ENCODE data around the gene TBC1D24. TPM values are rescaled to one million over a fixed set of nuclear protein-coding genes. Genes with fewer than 3 reads are reported as not detected.

The TBC1D24 gene
- polyA plus RNA-seq, 1 donor (not counting 4 experiments of a cell fraction or from before 2014, with no cell fraction given), result 3.0 TPM

- Histone ChIP-seq H3K9me3 (ENCODE audit: control insufficient read depth, low read depth, low read length) (no peaks in the 10 kb centered on the region), H3K36me3 (ENCODE audit: control insufficient read depth in 2 of 2, extremely low read depth in 1 of 2, insufficient read depth in 2 of 2, low read length in 2 of 2) (peaks cover 16 to 30% of the 10 kb centered on the region in 2 experiments), H3K4me3 (ENCODE audit: control insufficient read depth in 2 of 3, extremely low read depth in 1 of 3, insufficient read depth in 2 of 3, low read depth in 1 of 3, low read length in 3 of 3) (peak within 1 kb of the TSS; percentile 52 to 77 (median 74)), H3K27ac (ENCODE audit: control insufficient read depth, insufficient read depth, low read length) (peak within 1 kb of the TSS; percentile 66), H3K9me1 (ENCODE audit: control insufficient read depth, extremely low read depth, insufficient read depth, low read length) (peaks cover 14% of the 10 kb centered on the region), H3K4me1 (ENCODE audit: control insufficient read depth, extremely low read depth, insufficient read depth, low read length) (peaks cover 35% of the 10 kb centered on the region), H3K9ac (ENCODE audit: control insufficient read depth, extremely low read depth, insufficient read depth, low read length) (peak within 1 kb of the TSS; percentile 83), H2AFZ (ENCODE audit: control insufficient read depth, low read length) (no peak within 1 kb of the TSS), H4K20me1 (ENCODE audit: control insufficient read depth, extremely low read depth, insufficient read depth, low read length) (peaks cover 36% of the 10 kb centered on the region), H3K79me2 (ENCODE audit: control insufficient read depth, insufficient read depth, low read length) (peaks cover 56% of the 10 kb centered on the region), H3K27me3 (ENCODE audit: control insufficient read depth, extremely low read depth, insufficient read depth, low read length) (no peaks in the 10 kb centered on the region), H3K4me2 (ENCODE audit: control insufficient read depth, extremely low read depth, insufficient read depth, low read depth, low read length) (peak within 1 kb of the TSS; percentile 94)
- no peak for DNase-seq (ENCODE audit: low read depth, low spot score)
- dilution Hi-C loops (cut with MboI; ENCODE audit: extremely low pct_ligation_motif_present, low sequenced_read_pairs), result no loop called here
- no peak for FAIRE-seq
- no peak for TF ChIP-seq EZH2 (IDR thresholded peaks at IDR 0.05; ENCODE audit: low read length)
- TF ChIP-seq, protein P1, sequence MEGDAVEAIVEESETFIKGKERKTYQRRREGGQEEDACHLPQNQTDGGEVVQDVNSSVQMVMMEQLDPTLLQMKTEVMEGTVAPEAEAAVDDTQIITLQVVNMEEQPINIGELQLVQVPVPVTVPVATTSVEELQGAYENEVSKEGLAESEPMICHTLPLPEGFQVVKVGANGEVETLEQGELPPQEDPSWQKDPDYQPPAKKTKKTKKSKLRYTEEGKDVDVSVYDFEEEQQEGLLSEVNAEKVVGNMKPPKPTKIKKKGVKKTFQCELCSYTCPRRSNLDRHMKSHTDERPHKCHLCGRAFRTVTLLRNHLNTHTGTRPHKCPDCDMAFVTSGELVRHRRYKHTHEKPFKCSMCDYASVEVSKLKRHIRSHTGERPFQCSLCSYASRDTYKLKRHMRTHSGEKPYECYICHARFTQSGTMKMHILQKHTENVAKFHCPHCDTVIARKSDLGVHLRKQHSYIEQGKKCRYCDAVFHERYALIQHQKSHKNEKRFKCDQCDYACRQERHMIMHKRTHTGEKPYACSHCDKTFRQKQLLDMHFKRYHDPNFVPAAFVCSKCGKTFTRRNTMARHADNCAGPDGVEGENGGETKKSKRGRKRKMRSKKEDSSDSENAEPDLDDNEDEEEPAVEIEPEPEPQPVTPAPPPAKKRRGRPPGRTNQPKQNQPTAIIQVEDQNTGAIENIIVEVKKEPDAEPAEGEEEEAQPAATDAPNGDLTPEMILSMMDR (optimal IDR thresholded peaks at IDR 0.05 in 1 of 3, IDR thresholded peaks at IDR 0.05 in 1 of 3, conservative IDR thresholded peaks at IDR 0.05 in 1 of 3; ENCODE audit: extremely low read depth in 1 of 3, insufficient read depth in 2 of 3, low read length in 3 of 3), result no peak
These were observed 45.3 kb downstream of the TBC1D24 start, which contains the start of gene AMDHD2 for GRCh38 chr16:2520097-2520783. Gene AMDHD2, plus strand, starts transcription at chr16:2520371. Its CDS starts 88 bp downstream, at chr16:2520459.

GRCh38 chr16:2520784-2521531, 46.0 kb downstream of the TBC1D24 start:
- H3K36me3 ChIP-seq (ENCODE audit: control insufficient read depth in 2 of 2, extremely low read depth in 1 of 2, insufficient read depth in 2 of 2, low read length in 2 of 2), result peaks cover 16 to 32% of the 10 kb centered on the region in 2 experiments
- dilution Hi-C loops (cut with MboI; ENCODE audit: extremely low pct_ligation_motif_present, low sequenced_read_pairs), result no loop called here
- peak overlapping the region; percentile 52 to 77 (median 74) for H3K4me3 ChIP-seq (ENCODE audit: control insufficient read depth in 2 of 3, extremely low read depth in 1 of 3, insufficient read depth in 2 of 3, low read depth in 1 of 3, low read length in 3 of 3)
- peak overlapping the region; percentile 66 for H3K27ac ChIP-seq (ENCODE audit: control insufficient read depth, insufficient read depth, low read length)
- H3K27me3 ChIP-seq (ENCODE audit: control insufficient read depth, extremely low read depth, insufficient read depth, low read length), result no peaks in the 10 kb centered on the region
- peaks cover 28% of the 10 kb centered on the region for H3K4me1 ChIP-seq (ENCODE audit: control insufficient read depth, extremely low read depth, insufficient read depth, low read length)
- H2AFZ ChIP-seq (ENCODE audit: control insufficient read depth, low read length), result no peak overlapping the region
- peaks cover 12% of the 10 kb centered on the region for H3K9me1 ChIP-seq (ENCODE audit: control insufficient read depth, extremely low read depth, insufficient read depth, low read length)
- TF ChIP-seq, protein P1 (optimal IDR thresholded peaks at IDR 0.05 in 1 of 3, IDR thresholded peaks at IDR 0.05 in 1 of 3, conservative IDR thresholded peaks at IDR 0.05 in 1 of 3; ENCODE audit: extremely low read depth in 1 of 3, insufficient read depth in 2 of 3, low read length in 3 of 3), result no peak
- TF ChIP-seq EZH2 (IDR thresholded peaks at IDR 0.05; ENCODE audit: low read length), result no peak
- H4K20me1 ChIP-seq (ENCODE audit: control insufficient read depth, extremely low read depth, insufficient read depth, low read length), result peaks cover 35% of the 10 kb centered on the region
- FAIRE-seq, result no peak
- peak overlapping the region; percentile 83 for H3K9ac ChIP-seq (ENCODE audit: control insufficient read depth, extremely low read depth, insufficient read depth, low read length)
- no peak for DNase-seq (ENCODE audit: low read depth, low spot score)
- H3K9me3 ChIP-seq (ENCODE audit: control insufficient read depth, low read depth, low read length), result no peaks in the 10 kb centered on the region
- peak overlapping the region; percentile 94 for H3K4me2 ChIP-seq (ENCODE audit: control insufficient read depth, extremely low read depth, insufficient read depth, low read depth, low read length)
- H3K79me2 ChIP-seq (ENCODE audit: control insufficient read depth, insufficient read depth, low read length), result peaks cover 49% of the 10 kb centered on the region
